H9 (cell line): ENCODE data around the gene TMEM132D. TPM values are rescaled to one million over a fixed set of nuclear protein-coding genes. Genes with fewer than 3 reads are reported as not detected.

Experiments
- DNase-seq: peaks from one replicate; pipeline ENCODE4 v3.0.0-alpha.2; 2017
- H2AFZ ChIP-seq: one replicate; pipeline ENCODE4 v1.6.1; 2013; ENCODE audit warnings: mild to moderate bottlenecking, low read length, control low read depth, moderate library complexity
- H2AK5ac ChIP-seq: 2 replicates; pipeline ENCODE4 v1.6.1; 2013; ENCODE audit warnings: low read length, control low read depth, mixed read lengths; ENCODE audit not compliant: insufficient read length
- H2BK120ac ChIP-seq: one replicate; pipeline ENCODE4 v1.6.1; 2013; ENCODE audit warnings: low read depth, mild to moderate bottlenecking, low read length, control low read depth, inconsistent platforms; ENCODE audit not compliant: poor library complexity, severe bottlenecking
- H2BK12ac ChIP-seq: 2 replicates; pipeline ENCODE4 v1.6.1; 2013; ENCODE audit warnings: low read length, control low read depth, mixed read lengths, low read depth; ENCODE audit not compliant: insufficient read length
- H2BK15ac ChIP-seq: 2 replicates; pipeline ENCODE4 v1.6.1; 2013; ENCODE audit warnings: low read depth, low read length, control low read depth
- H2BK20ac ChIP-seq: one replicate; pipeline ENCODE4 v1.6.1; 2013; ENCODE audit warnings: low read depth, mild to moderate bottlenecking, low read length, control low read depth, inconsistent platforms; ENCODE audit not compliant: poor library complexity, severe bottlenecking
- H2BK5ac ChIP-seq: 2 replicates; pipeline ENCODE4 v1.6.1; 2013; ENCODE audit warnings: low read length, control low read depth, mixed read lengths; ENCODE audit not compliant: insufficient read length
- H3K14ac ChIP-seq: 2 replicates; pipeline ENCODE4 v1.6.1; 2013; ENCODE audit warnings: low read length, control low read depth; ENCODE audit not compliant: insufficient read depth
- H3K18ac ChIP-seq: 2 replicates; pipeline ENCODE4 v1.6.1; 2013; ENCODE audit warnings: low read depth, mild to moderate bottlenecking, mixed read lengths, low read length, control low read depth; ENCODE audit not compliant: insufficient read length
- H3K23ac ChIP-seq: 2 replicates; pipeline ENCODE4 v1.6.1; 2013; ENCODE audit warnings: low read length, control low read depth, mixed read lengths, low read depth; ENCODE audit not compliant: insufficient read length
- H3K23me2 ChIP-seq: 2 replicates; pipeline ENCODE4 v1.6.1; 2013; ENCODE audit warnings: low read depth, mild to moderate bottlenecking, mixed read lengths, low read length, control low read depth; ENCODE audit not compliant: insufficient read length, poor library complexity, severe bottlenecking
- H3K27ac ChIP-seq: 2 replicates; pipeline ENCODE4 v1.5.1; 2013; ENCODE audit warnings: low read length, control low read depth, mixed read lengths, low read depth; ENCODE audit not compliant: insufficient read length
- H3K27me3 ChIP-seq: 2 replicates; pipeline ENCODE4 v1.6.1; 2013; ENCODE audit warnings: low read length, control low read depth, inconsistent platforms; ENCODE audit not compliant: insufficient read depth
- H3K4ac ChIP-seq: 2 replicates; pipeline ENCODE4 v1.6.1; 2013; ENCODE audit warnings: low read depth, mild to moderate bottlenecking, control low read depth, inconsistent platforms, low read length, moderate library complexity
- H3K4me1 ChIP-seq: 2 replicates; pipeline ENCODE4 v1.6.1; 2013; ENCODE audit warnings: low read length, control low read depth, inconsistent platforms; ENCODE audit not compliant: insufficient read depth
- H3K4me2 ChIP-seq: 2 replicates; pipeline ENCODE4 v1.6.1; 2013; ENCODE audit warnings: low read length, control low read depth, mixed read lengths; ENCODE audit not compliant: insufficient read length, insufficient read depth
- H3K56ac ChIP-seq: 2 replicates; pipeline ENCODE4 v1.6.1; 2013; ENCODE audit warnings: low read depth, mild to moderate bottlenecking, mixed read lengths, low read length, control low read depth; ENCODE audit not compliant: insufficient read length
- H3K79me1 ChIP-seq: 2 replicates; pipeline ENCODE4 v1.6.1; 2013; ENCODE audit warnings: low read depth, mild to moderate bottlenecking, moderate library complexity, low read length, control low read depth, inconsistent platforms; ENCODE audit not compliant: insufficient read depth, poor library complexity, severe bottlenecking
- H3K79me2 ChIP-seq: 2 replicates; pipeline ENCODE4 v1.6.1; 2013; ENCODE audit warnings: low read length, control low read depth, inconsistent platforms; ENCODE audit not compliant: insufficient read depth
- H3K9ac ChIP-seq: 2 replicates; pipeline ENCODE4 v1.6.1; 2013; ENCODE audit warnings: low read length, control low read depth, mixed read lengths; ENCODE audit not compliant: insufficient read length; ENCODE audit errors: extremely low read depth
- H3K9me3 ChIP-seq: one replicate; pipeline ENCODE4 v1.6.1; 2013; ENCODE audit warnings: low read depth, low read length, inconsistent platforms; ENCODE audit not compliant: control insufficient read depth
- H3T11ph ChIP-seq: one replicate; pipeline ENCODE4 v1.6.1; 2013; ENCODE audit warnings: mild to moderate bottlenecking, low read length, control low read depth, inconsistent platforms
- H4K20me1 ChIP-seq: one replicate; pipeline ENCODE4 v1.6.1; 2013; ENCODE audit not compliant: control insufficient read depth, insufficient read length, insufficient read depth
- H4K5ac ChIP-seq: 2 replicates; pipeline ENCODE4 v1.6.1; 2013; ENCODE audit warnings: low read depth, mild to moderate bottlenecking, mixed read lengths, low read length, control low read depth; ENCODE audit not compliant: insufficient read length
- H4K8ac ChIP-seq: replicated peaks from 2 replicates; pipeline ENCODE4 v1.6.1; 2013; ENCODE audit warnings: low read length, control low read depth, mixed read lengths, low read depth; ENCODE audit not compliant: insufficient read length
- H4K91ac ChIP-seq: 2 replicates; pipeline ENCODE4 v1.6.1; 2013; ENCODE audit warnings: low read depth, mild to moderate bottlenecking, moderate library complexity, mixed read lengths, low read length, control low read depth; ENCODE audit not compliant: insufficient read length
- H3K27ac Mint-ChIP-seq, 3 experiments: 2 replicates in 2 of 3; 3 replicates in 1 of 3; pipeline ENCODE4 v1.8.0; 2020 to 2021; ENCODE audit warnings: mixed read lengths in 3 of 3, mild to moderate bottlenecking in 1 of 3, moderate library complexity in 1 of 3
- H3K27me3 Mint-ChIP-seq: 2 replicates; pipeline ENCODE4 v1.8.0; 2021; ENCODE audit warnings: low read depth, mild to moderate bottlenecking, moderate library complexity, mixed read lengths
- H3K36me3 Mint-ChIP-seq, 3 experiments: 2 replicates in 2 of 3; 3 replicates in 1 of 3; pipeline ENCODE4 v1.8.0; 2020 to 2021; ENCODE audit warnings: low read depth in 3 of 3, mixed read lengths in 3 of 3; ENCODE audit not compliant: insufficient read depth in 1 of 3
- H3K4me1 Mint-ChIP-seq, 2 experiments: 2 replicates each; pipeline ENCODE4 v1.8.0; 2020; ENCODE audit warnings: mixed read lengths in 2 of 2
- H3K4me3 Mint-ChIP-seq, 2 experiments: 2 replicates in 1 of 2; 3 replicates in 1 of 2; pipeline ENCODE4 v1.8.0; 2020 to 2021; ENCODE audit warnings: mild to moderate bottlenecking in 2 of 2, mixed read lengths in 2 of 2, moderate library complexity in 1 of 2
- H3K9me3 Mint-ChIP-seq, 2 experiments: 2 replicates in 1 of 2; 3 replicates in 1 of 2; pipeline ENCODE4 v1.8.0; 2020; ENCODE audit warnings: mild to moderate bottlenecking in 2 of 2, mixed read lengths in 2 of 2, moderate library complexity in 1 of 2
- CTCF ChIP-seq: fragments of 200-600 bp; sonication (generic); conservative IDR thresholded peaks from 3 replicates; pipeline ENCODE4 v1.8.0; 2021; ENCODE audit warnings: antibody characterized with exemption, mild to moderate bottlenecking
- WGBS: extraction: QIAGEN DNeasy Blood & Tissue Kit; methylation state at CpG from one replicate; pipeline ENCODE4 v1.1.7; 2013; ENCODE audit warnings: missing lambda C conversion rate, low lambda C conversion rate, mixed read lengths; ENCODE audit not compliant: insufficient read length; ENCODE audit errors: extremely low coverage; 5-methylcytosine and 5-hydroxymethylcytosine counted together
- total RNA-seq: library from RNA; stranded (reverse); gene quantifications from 2 replicates; pipeline ENCODE4 v1.2.1, GENCODE V29; 2021

TMEM132D gene
- total RNA-seq, 1 experiment from 2014 or later = 6.1 TPM

- H2BK120ac ChIP-seq = no peak overlapping the region
- H3K4ac ChIP-seq = no peak overlapping the region
- Mint-ChIP-seq H3K27me3 (peaks cover 6% of the 10 kb centered on the region), H3K4me3 (no peak overlapping the region), H3K4me1 (peaks cover 27 to 38% of the 10 kb centered on the region in 2 experiments), H3K27ac (no peak overlapping the region), H3K9me3 (peaks cover 0 to 7% of the 10 kb centered on the region in 2 experiments; a peak in 3 of 5 replicates), H3K36me3 (peaks cover 0 to 3% (median 2%) of the 10 kb centered on the region in 3 experiments; a peak in 3 of 7 replicates)
- no peaks in the 10 kb centered on the region for H3K9me3 ChIP-seq
- H3K14ac ChIP-seq = no peak overlapping the region
- no peak overlapping the region for H2BK12ac ChIP-seq
- no peak overlapping the region for H3K18ac ChIP-seq
- H3K9ac ChIP-seq = no peak overlapping the region
- no peak overlapping the region for H4K5ac ChIP-seq
- no peak overlapping the region for H3K4me2 ChIP-seq
- WGBS = no CpG with 5 or more reads among the region's 9 CpGs
- H3K27ac ChIP-seq = no peak overlapping the region
- H2BK15ac ChIP-seq = no peak overlapping the region
- DNase-seq = peak; percentile 74
- no peaks in the 10 kb centered on the region for H3K23me2 ChIP-seq
- H4K91ac ChIP-seq = no peak overlapping the region
- H3K79me1 ChIP-seq = no peaks in the 10 kb centered on the region
- H3K79me2 ChIP-seq = no peaks in the 10 kb centered on the region
- no peaks in the 10 kb centered on the region for H4K20me1 ChIP-seq
- H4K8ac ChIP-seq = no peak overlapping the region
- no peak overlapping the region for H3K23ac ChIP-seq
- H3K56ac ChIP-seq = no peak overlapping the region
- H2BK5ac ChIP-seq = no peak overlapping the region
- TF ChIP-seq CTCF = peak; percentile 48
- H3T11ph ChIP-seq = no peak overlapping the region
- H2AK5ac ChIP-seq = no peak overlapping the region
- H2BK20ac ChIP-seq = no peak overlapping the region
- H3K4me1 ChIP-seq = no peaks in the 10 kb centered on the region
- H3K27me3 ChIP-seq = no peaks in the 10 kb centered on the region
- H2AFZ ChIP-seq = no peak overlapping the region
Observed at GRCh38 chr12:129067491-129067890, 836.3 kb downstream of the TMEM132D start.
